K562 (cell line): ENCODE data around the gene PDZRN4. TPM values are rescaled to one million over a fixed set of nuclear protein-coding genes. Genes with fewer than 3 reads are reported as not detected.

ENCODE experiments used
- BDP1 ChIP-seq: IDR thresholded peaks from 3 replicates; pipeline ENCODE4 v1.6.1; 2011; ENCODE audit not compliant: insufficient read length, insufficient read depth
- DMBX1 ChIP-seq: fragments of 250-450 bp; sonication (Bioruptor Pico); IDR thresholded peaks from 2 replicates; pipeline ENCODE4 v1.8.0; 2022; ENCODE audit warnings: inconsistent platforms, mild to moderate bottlenecking, moderate library complexity, borderline replicate concordance
- KLF16 ChIP-seq: IDR thresholded peaks from 2 replicates; pipeline ENCODE4 v1.6.1; 2016; ENCODE audit warnings: antibody characterized with exemption
- LARP7 ChIP-seq: fragments of 450-650 bp; IDR thresholded peaks from 2 replicates; pipeline ENCODE4 v1.6.1; 2016
- MYBL2 ChIP-seq, 2 experiments: fragments of 450-650 bp in 1 of 2; sonication (generic) in 1 of 2; formaldehyde crosslinking in 1 of 2; IDR thresholded peaks; 2 replicates each; pipeline versions ENCODE4 v1.6.1 to v1.8.1; 2017 to 2022; ENCODE audit warnings: borderline replicate concordance in 1 of 2, inconsistent platforms in 1 of 2, low read depth in 1 of 2, mild to moderate bottlenecking in 1 of 2, missing genetic modification reagents in 1 of 2, moderate library complexity in 1 of 2
- POLR2AphosphoS5 ChIP-seq: IDR thresholded peaks from 2 replicates; pipeline ENCODE4 v1.6.1; 2011; ENCODE audit warnings: mild to moderate bottlenecking, low read depth, low read length, moderate library complexity; ENCODE audit not compliant: control insufficient read depth, insufficient read depth
- RAD51 ChIP-seq: fragments of 450-650 bp; IDR thresholded peaks from 2 replicates; pipeline ENCODE4 v1.7.1; 2016; ENCODE audit warnings: low read depth, mild to moderate bottlenecking, borderline replicate concordance
- RBM25 ChIP-seq: fragments of 200-400 bp; formaldehyde crosslinking; IDR thresholded peaks from 2 replicates; pipeline ENCODE4 v1.6.1; 2018; ENCODE audit warnings: low read length, low read depth, moderate library complexity; ENCODE audit not compliant: severe bottlenecking
- TCFL5 ChIP-seq: fragments of 250-450 bp; sonication (Bioruptor Pico); conservative IDR thresholded peaks from 2 replicates; pipeline ENCODE4 v1.6.1; 2021; ENCODE audit warnings: mild to moderate bottlenecking, moderate library complexity, matching md5 sums
- ZC3H4 ChIP-seq: sonication (generic); formaldehyde crosslinking; IDR thresholded peaks from 2 replicates; pipeline ENCODE4 v1.9.0; 2021; ENCODE audit warnings: missing genetic modification reagents, borderline replicate concordance
- polyA plus RNA-seq, 8 experiments: library from polyadenylated mRNA; depleted of rRNA in 4 of 8; stranded (reverse) in 5 of 8; unstranded in 3 of 8; fragments of >200 nt; fragmentation: Nextera tagmentation in 2 of 8; fragmentation: Illumina TruSeq in 1 of 8; extraction: Ambion mirVana in 2 of 8; extraction: Trizol in 1 of 8; gene quantifications; 2 replicates each; pipeline versions ENCODE4 v1.2.1 to v1.2.3, GENCODE V29; 2011 to 2014; ENCODE audit warnings: inconsistent platforms in 1 of 8, missing spikeins in 1 of 8
- total RNA-seq, 7 experiments: library from RNA; depleted of rRNA in 6 of 7; stranded (reverse); fragments of >200 nt in 6 of 7; fragmentation: Illumina TruSeq in 2 of 7; extraction: Trizol in 2 of 7; gene quantifications; 2 replicates each; pipeline versions ENCODE4 v1.2.1 to v1.2.3, GENCODE V29; 2011 to 2021; ENCODE audit warnings: low replicate concordance in 1 of 7
- TF ChIP-seq, protein P1 (sequence below): fragments of 150-350 bp; conservative IDR thresholded peaks from 2 replicates; pipeline ENCODE4 v1.6.1; 2014; ENCODE audit warnings: low read length
- TF ChIP-seq, protein P2 (sequence below): fragments of 450-650 bp; IDR thresholded peaks from 2 replicates; pipeline ENCODE4 v1.6.1; 2017; ENCODE audit warnings: antibody characterized with exemption, mild to moderate bottlenecking

Gene PDZRN4
- total and polyA plus RNA-seq, 9 of the 15 experiments (the other 6 are each of a cell fraction or from before 2014, with no cell fraction given), result not detected

DNA sequence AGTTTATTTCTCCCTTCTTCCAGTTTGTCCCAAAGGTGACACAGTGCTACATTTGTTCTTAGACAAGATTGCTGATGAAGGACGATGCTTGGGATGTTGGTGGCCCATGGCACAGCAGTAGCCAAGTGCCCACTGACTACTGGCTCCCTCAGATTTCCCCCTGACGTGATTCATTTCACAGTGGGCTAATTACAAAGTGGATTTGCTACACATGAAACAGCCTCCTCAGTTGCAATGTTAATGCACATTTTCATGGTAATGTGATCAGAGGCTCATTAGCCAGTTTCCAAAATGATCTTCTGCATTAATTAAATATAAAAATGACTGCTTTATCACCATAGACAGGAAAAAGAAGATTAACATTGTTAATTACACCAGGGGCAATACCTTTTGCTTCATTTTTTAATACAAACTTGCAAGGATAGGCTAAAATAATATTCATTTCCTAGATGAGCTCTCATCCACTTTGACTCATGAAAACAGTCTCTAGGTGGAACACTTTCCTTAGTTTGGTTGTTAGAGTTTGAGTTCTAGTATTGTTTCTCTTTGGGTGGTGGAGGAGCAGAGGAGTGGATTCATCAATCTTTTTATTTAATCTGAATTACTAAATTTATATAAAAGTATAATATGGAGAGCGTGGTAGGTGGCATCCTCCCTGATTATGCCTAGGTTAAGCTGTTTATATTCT, 250.9 kb downstream of the PDZRN4 start (continued):
- TF ChIP-seq TCFL5 (CRISPR knock-in tag) (no peak), RAD51 (no peak), LARP7 (no peak), DMBX1 (CRISPR knock-in tag) (no peak), POLR2AphosphoS5 (no peak), ZC3H4 (no peak), KLF16 (no peak), BDP1 (no peak), MYBL2 (IDR thresholded peaks at IDR 0.05; ENCODE audit: low read depth) (no peak), MYBL2 (CRISPR knock-in tag; IDR thresholded peaks at IDR 0.05; ENCODE audit: borderline replicate concordance) (no peak), RBM25 (no peak)
- TF ChIP-seq, protein P1, sequence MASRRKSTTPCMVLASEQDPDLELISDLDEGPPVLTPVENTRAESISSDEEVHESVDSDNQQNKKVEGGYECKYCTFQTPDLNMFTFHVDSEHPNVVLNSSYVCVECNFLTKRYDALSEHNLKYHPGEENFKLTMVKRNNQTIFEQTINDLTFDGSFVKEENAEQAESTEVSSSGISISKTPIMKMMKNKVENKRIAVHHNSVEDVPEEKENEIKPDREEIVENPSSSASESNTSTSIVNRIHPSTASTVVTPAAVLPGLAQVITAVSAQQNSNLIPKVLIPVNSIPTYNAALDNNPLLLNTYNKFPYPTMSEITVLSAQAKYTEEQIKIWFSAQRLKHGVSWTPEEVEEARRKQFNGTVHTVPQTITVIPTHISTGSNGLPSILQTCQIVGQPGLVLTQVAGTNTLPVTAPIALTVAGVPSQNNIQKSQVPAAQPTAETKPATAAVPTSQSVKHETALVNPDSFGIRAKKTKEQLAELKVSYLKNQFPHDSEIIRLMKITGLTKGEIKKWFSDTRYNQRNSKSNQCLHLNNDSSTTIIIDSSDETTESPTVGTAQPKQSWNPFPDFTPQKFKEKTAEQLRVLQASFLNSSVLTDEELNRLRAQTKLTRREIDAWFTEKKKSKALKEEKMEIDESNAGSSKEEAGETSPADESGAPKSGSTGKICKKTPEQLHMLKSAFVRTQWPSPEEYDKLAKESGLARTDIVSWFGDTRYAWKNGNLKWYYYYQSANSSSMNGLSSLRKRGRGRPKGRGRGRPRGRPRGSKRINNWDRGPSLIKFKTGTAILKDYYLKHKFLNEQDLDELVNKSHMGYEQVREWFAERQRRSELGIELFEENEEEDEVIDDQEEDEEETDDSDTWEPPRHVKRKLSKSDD, result no peak
- TF ChIP-seq, protein P2, sequence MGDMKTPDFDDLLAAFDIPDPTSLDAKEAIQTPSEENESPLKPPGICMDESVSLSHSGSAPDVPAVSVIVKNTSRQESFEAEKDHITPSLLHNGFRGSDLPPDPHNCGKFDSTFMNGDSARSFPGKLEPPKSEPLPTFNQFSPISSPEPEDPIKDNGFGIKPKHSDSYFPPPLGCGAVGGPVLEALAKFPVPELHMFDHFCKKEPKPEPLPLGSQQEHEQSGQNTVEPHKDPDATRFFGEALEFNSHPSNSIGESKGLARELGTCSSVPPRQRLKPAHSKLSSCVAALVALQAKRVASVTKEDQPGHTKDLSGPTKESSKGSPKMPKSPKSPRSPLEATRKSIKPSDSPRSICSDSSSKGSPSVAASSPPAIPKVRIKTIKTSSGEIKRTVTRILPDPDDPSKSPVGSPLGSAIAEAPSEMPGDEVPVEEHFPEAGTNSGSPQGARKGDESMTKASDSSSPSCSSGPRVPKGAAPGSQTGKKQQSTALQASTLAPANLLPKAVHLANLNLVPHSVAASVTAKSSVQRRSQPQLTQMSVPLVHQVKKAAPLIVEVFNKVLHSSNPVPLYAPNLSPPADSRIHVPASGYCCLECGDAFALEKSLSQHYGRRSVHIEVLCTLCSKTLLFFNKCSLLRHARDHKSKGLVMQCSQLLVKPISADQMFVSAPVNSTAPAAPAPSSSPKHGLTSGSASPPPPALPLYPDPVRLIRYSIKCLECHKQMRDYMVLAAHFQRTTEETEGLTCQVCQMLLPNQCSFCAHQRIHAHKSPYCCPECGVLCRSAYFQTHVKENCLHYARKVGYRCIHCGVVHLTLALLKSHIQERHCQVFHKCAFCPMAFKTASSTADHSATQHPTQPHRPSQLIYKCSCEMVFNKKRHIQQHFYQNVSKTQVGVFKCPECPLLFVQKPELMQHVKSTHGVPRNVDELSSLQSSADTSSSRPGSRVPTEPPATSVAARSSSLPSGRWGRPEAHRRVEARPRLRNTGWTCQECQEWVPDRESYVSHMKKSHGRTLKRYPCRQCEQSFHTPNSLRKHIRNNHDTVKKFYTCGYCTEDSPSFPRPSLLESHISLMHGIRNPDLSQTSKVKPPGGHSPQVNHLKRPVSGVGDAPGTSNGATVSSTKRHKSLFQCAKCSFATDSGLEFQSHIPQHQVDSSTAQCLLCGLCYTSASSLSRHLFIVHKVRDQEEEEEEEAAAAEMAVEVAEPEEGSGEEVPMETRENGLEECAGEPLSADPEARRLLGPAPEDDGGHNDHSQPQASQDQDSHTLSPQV, result no peak
